Muscle layer of duodenum (tissue), 2 donors: Measurements from ENCODE around the gene EDIL3.

ENCODE experiments used
- H3K27ac ChIP-seq: one replicate; pipeline ENCODE4 v1.7.0; 2013; ENCODE audit warnings: mild to moderate bottlenecking, low read length
- H3K27me3 ChIP-seq: one replicate; pipeline ENCODE4 v1.7.0; 2013; ENCODE audit warnings: low read depth, mild to moderate bottlenecking, control low read depth, low read length
- H3K36me3 ChIP-seq, 2 donors: one replicate each; pipeline ENCODE4 v1.7.0; 2013; ENCODE audit warnings: low read length in 2 of 2, control low read depth in 1 of 2, mild to moderate bottlenecking in 1 of 2; ENCODE audit not compliant: insufficient read depth in 2 of 2, control insufficient read depth in 1 of 2
- H3K4me1 ChIP-seq, 2 donors: one replicate each; pipeline ENCODE4 v1.7.0; 2013; ENCODE audit warnings: low read length in 2 of 2, mild to moderate bottlenecking in 2 of 2, control low read depth in 1 of 2, moderate library complexity in 1 of 2; ENCODE audit not compliant: insufficient read depth in 2 of 2, control insufficient read depth in 1 of 2
- H3K4me3 ChIP-seq, 2 donors: one replicate each; pipeline ENCODE4 v1.7.0; 2013; ENCODE audit warnings: low read length in 2 of 2, low read depth in 1 of 2, mild to moderate bottlenecking in 1 of 2
- H3K9me3 ChIP-seq, 2 donors: one replicate each; pipeline ENCODE4 v1.7.0; 2013; ENCODE audit warnings: low read length in 2 of 2, control low read depth in 1 of 2, mild to moderate bottlenecking in 1 of 2; ENCODE audit not compliant: control insufficient read depth in 1 of 2
- donor health status: healthy.

EDIL3 gene

GRCh38 chr5:83917261-83917908 lies 467.3 kb downstream of the EDIL3 start:
- Histone ChIP-seq H3K4me3 (no peak overlapping the region), H3K9me3 (no peaks in the 10 kb centered on the region), H3K36me3 (no peaks in the 10 kb centered on the region), H3K27ac (no peak overlapping the region), H3K27me3 (no peaks in the 10 kb centered on the region), H3K4me1 (peaks cover 0 to 6% of the 10 kb centered on the region in 2 donors)

DNA sequence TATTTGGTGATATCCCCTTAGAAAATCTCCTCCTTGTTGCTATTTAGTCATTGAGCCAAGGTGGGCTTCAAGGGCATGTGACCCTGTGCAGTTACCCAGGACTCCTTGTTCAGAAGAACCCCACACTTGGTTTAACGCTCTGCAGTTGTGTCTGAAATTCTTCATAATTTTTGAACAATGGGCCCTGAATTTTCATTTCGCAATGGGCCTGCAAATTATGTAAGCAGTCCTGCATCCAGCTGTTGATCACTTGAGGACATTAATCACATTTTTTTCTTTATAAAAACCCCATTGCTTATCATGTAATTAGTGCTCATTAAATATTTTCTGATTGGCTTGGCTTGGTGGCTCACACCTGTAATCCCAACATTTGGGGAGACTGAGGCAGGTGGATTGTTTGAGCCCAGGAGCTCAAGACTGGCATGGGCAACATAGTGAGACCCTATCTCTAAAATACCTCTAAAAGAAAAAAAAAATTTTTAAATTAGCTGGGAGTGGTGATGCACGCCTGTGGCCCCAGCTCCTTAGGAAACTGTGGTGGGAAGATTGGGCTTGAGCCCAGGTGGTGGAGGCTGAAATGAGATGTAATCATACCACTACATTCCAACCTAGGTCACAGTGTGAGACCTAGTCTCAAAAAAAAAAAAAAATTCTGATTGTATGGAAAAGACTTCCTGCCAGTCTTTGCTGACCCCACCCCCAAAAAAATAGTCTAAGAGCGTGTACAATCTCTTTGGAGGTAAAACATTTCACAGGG lies 469.8 kb downstream of the EDIL3 start:
- H3K9me3 ChIP-seq, result no peaks in the 10 kb centered on the region
- no peak overlapping the region for H3K4me3 ChIP-seq
- H3K4me1 ChIP-seq, result peaks cover 0 to 6% of the 10 kb centered on the region in 2 donors
- no peak overlapping the region for H3K27ac ChIP-seq
- no peaks in the 10 kb centered on the region for H3K27me3 ChIP-seq
- H3K36me3 ChIP-seq, result no peaks in the 10 kb centered on the region

DNA sequence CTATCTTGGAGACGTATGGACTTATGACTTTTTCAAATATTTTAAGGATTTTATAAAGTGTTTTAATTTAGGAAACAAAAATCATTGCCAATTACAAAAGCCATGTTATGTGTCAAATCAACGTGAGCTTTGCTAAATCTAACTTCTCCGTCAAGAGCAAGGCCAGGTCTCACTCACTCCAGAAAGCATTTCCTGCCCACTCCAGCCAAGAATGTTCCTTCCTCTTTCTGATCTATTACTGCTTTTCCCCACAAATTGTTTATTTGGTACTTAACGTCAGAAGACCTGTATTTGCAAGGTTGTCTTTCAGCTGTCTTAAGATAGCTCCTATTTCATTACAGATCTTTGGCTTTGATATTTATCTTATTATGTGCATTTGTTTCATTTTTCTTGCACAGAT lies 470.5 kb downstream of the EDIL3 start:
- H3K36me3 ChIP-seq, result no peaks in the 10 kb centered on the region
- H3K27ac ChIP-seq, result no peak overlapping the region
- H3K4me3 ChIP-seq, result no peak overlapping the region
- H3K27me3 ChIP-seq, result no peaks in the 10 kb centered on the region
- peaks cover 0 to 6% of the 10 kb centered on the region in 2 donors for H3K4me1 ChIP-seq
- H3K9me3 ChIP-seq, result no peaks in the 10 kb centered on the region

DNA sequence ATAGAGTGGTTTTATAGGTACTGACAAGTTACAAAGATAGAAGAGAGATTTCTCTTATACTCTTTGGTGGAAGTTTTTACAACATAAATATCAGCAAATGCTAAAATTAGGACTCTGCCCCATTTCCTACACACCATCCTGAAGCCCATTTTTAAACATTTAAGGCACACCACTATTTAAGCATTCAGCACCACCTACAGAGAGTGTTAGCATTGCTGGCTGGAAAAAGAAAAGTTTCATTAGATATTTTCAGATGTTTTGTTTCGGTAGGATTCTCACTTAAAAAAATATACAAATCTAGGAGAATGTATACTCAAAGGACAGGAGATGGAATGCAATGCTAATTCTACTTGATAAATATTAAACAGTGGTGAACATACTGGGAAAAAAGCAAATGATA lies 471.1 kb downstream of the EDIL3 start:
- no peak overlapping the region for H3K4me3 ChIP-seq
- H3K36me3 ChIP-seq, result no peaks in the 10 kb centered on the region
- no peaks in the 10 kb centered on the region for H3K27me3 ChIP-seq
- no peak overlapping the region for H3K27ac ChIP-seq
- H3K9me3 ChIP-seq, result no peaks in the 10 kb centered on the region
- peaks cover 0 to 6% of the 10 kb centered on the region in 2 donors for H3K4me1 ChIP-seq

DNA sequence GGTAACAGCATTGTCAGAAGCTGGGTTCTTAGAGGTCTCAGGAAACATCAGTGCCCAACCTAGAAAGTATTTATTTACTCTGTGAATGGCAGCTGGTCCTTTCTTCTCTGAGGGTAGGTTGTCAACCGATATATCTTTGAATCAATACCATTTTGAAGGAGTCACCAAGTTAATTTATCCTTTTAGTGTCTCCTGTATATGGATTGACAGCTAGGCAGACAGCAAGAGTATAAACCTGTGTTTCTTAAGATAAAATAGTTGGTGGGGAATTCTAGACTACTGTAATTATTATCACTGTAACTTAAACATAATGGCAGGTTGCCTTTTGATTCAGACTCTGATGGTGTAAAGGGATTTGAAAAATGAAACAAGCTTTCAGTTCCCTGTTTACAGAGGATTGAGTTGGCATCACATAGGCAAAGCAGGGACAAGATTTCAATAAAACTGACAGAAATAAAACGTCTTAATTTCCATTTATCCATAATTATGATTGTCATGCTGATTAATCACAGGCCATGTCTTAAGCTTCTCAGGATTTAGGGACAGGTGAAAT lies 473.2 kb downstream of the EDIL3 start:
- peaks cover 0 to 6% of the 10 kb centered on the region in 2 donors for H3K4me1 ChIP-seq
- no peak overlapping the region for H3K27ac ChIP-seq
- H3K4me3 ChIP-seq, result no peak overlapping the region
- no peaks in the 10 kb centered on the region for H3K9me3 ChIP-seq
- no peaks in the 10 kb centered on the region for H3K36me3 ChIP-seq
- no peaks in the 10 kb centered on the region for H3K27me3 ChIP-seq

DNA sequence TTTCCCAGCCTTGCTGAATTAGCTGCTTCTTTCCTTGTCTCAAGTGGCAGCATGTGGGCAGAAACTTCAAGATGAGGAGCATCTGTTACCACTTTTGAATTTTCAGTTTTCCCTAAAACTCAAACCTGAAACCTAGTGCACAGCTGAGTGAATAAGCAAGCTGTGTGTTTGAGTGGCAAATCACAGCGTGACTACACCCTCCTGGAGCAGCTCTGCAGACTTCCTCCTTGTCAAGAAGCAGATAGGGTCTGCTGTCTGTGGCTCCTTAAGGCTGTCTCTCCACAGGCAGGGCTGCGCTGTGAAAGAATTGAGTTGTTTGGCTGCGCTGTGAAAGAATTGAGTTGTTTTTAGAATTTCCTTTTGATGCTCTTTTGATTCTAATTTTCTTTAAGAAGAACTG lies 484.4 kb downstream of the EDIL3 start:
- Histone ChIP-seq H3K27ac (no peak overlapping the region), H3K4me1 (no peaks in the 10 kb centered on the region), H3K9me3 (no peaks in the 10 kb centered on the region), H3K4me3 (no peak overlapping the region), H3K27me3 (no peaks in the 10 kb centered on the region), H3K36me3 (no peaks in the 10 kb centered on the region)

DNA sequence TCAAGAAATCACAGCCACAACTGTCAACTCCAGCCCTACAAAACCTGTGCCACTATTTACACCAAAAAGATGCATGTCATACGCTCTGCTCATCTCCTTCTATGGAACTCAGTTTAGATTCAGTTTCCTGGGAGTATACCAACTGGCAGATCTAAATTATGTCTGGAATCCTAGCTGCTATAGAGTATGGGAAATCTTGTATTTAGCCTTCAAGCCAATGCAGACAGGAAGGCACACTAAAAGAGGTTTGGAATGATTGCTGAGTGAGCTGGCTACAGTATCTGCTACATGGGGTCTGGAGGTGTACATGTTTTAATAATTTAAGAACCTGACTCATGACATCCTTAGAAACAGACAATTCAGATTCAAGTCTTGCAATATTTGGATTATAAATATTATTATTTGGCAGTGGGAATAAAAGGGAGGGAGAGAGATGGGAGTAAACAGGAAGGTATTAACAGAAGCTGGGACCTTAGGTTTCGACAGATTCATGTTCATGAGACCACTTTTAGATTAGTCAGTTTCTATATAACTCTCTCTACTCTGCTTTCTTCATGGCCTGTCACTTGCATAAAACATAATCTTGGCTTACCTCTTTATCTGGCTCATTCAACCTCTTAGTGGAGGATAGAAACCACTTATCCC lies 485.2 kb downstream of the EDIL3 start:
- no peaks in the 10 kb centered on the region for H3K9me3 ChIP-seq
- no peaks in the 10 kb centered on the region for H3K27me3 ChIP-seq
- no peaks in the 10 kb centered on the region for H3K4me1 ChIP-seq
- H3K4me3 ChIP-seq, result no peak overlapping the region
- H3K27ac ChIP-seq, result no peak overlapping the region
- no peaks in the 10 kb centered on the region for H3K36me3 ChIP-seq

DNA sequence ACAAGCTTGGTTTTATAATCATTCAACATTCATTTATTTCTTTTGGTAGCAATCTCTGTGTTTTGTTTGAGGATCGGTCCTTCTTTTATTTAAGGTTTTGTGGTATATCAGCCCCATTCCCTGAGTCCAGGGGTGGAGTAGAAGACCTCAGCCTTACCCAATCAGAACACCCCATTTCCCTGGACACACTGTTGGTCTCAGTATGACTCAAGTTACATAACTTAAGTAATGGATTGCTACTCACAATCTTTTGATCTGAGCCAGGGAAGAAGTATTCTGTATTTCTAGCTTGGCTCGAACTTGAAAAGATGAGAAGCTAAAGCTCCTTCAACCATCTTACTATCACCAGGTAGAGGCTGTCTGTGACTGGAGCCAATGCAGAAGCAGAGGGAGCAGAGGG lies 488.8 kb downstream of the EDIL3 start:
- no peak overlapping the region for H3K4me3 ChIP-seq
- H3K4me1 ChIP-seq, result no peaks in the 10 kb centered on the region
- H3K27ac ChIP-seq, result no peak overlapping the region
- no peaks in the 10 kb centered on the region for H3K36me3 ChIP-seq
- no peaks in the 10 kb centered on the region for H3K27me3 ChIP-seq
- no peaks in the 10 kb centered on the region for H3K9me3 ChIP-seq

DNA sequence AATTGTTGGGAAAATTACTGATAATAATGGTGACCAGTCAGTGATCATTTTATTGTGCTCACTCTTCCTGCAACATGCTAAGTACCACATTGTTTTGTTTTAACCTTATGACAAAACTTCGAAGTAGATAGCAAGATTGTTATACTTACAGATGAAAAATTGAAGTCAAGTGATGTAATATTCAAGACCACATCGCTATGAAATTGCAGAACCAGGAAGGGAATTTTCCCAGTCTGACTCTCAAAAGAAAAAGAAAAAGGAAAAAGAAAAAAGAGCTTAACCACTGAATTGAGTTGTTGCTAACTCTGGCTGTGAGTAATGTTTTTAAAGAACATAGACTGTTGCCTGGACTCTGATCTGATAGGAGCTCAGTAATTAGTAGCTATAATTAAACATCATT lies 493.4 kb downstream of the EDIL3 start:
- Histone ChIP-seq H3K4me3 (no peak overlapping the region), H3K4me1 (no peaks in the 10 kb centered on the region), H3K9me3 (no peaks in the 10 kb centered on the region), H3K36me3 (no peaks in the 10 kb centered on the region), H3K27ac (no peak overlapping the region), H3K27me3 (no peaks in the 10 kb centered on the region)
